ENCODE measurements around the gene PLCG1. TPM values are rescaled to one million over a fixed set of nuclear protein-coding genes. Genes with fewer than 3 reads are reported as not detected.

PLCG1 gene
- total RNA-seq, 4 donors from 2014 or later: 30.4 to 84.7 (median 47.8) TPM

GRCh38 chr20:41167118-41167470, 29.8 kb downstream of the PLCG1 start:
- 89 to 96% methylated on average over 3 of the region's 3 CpGs for WGBS, 2 donors
- Histone ChIP-seq H3K36me3 (peaks cover 44 to 100% (median 50%) of the 10 kb centered on the region in 3 donors), H3K27me3 (no peaks in the 10 kb centered on the region), H3K9me3 (no peaks in the 10 kb centered on the region), H3K27ac (no peak overlapping the region), H3K4me3 (no peak overlapping the region), H3K4me1 (peaks cover 5 to 26% (median 6%) of the 10 kb centered on the region in 3 donors)
- DNase-seq: no peak
- intact Hi-C loops (cut with DNase I): no loop called here
- TF ChIP-seq CTCF (IDR thresholded peaks at IDR 0.05): no peak
- TF ChIP-seq POLR2A (IDR thresholded peaks at IDR 0.05): no peak

- TF ChIP-seq POLR2A (IDR thresholded peaks at IDR 0.05) (no peak), CTCF (IDR thresholded peaks at IDR 0.05) (no peak)
- WGBS, 2 donors: 70 to 81% methylated on average over 6 to 9 of the region's 11 CpGs
- Histone ChIP-seq H3K9me3 (no peaks in the 10 kb centered on the region), H3K4me3 (no peak overlapping the region), H3K36me3 (peaks cover 39 to 100% (median 50%) of the 10 kb centered on the region in 3 donors), H3K27ac (no peak overlapping the region), H3K4me1 (peaks cover 5 to 26% (median 12%) of the 10 kb centered on the region in 3 donors), H3K27me3 (no peaks in the 10 kb centered on the region)
- intact Hi-C loops (cut with DNase I): no loop called here
- no peak for DNase-seq
These were observed 30.3 kb downstream of the PLCG1 start for GRCh38 chr20:41167481-41168253.

GRCh38 chr20:41168281-41169161, 31.2 kb downstream of the PLCG1 start:
- no peak overlapping the region for H3K27ac ChIP-seq
- WGBS, 2 donors: 80 to 82% methylated on average over 4 to 7 of the region's 10 CpGs
- no peak for TF ChIP-seq CTCF (IDR thresholded peaks at IDR 0.05)
- no peak for TF ChIP-seq POLR2A (IDR thresholded peaks at IDR 0.05)
- H3K4me1 ChIP-seq: peaks cover 5 to 35% (median 14%) of the 10 kb centered on the region in 3 donors
- no peaks in the 10 kb centered on the region for H3K9me3 ChIP-seq
- H3K4me3 ChIP-seq: no peak overlapping the region
- no peak for DNase-seq
- intact Hi-C loops (cut with DNase I): no loop called here
- peaks cover 40 to 96% (median 45%) of the 10 kb centered on the region in 3 donors for H3K36me3 ChIP-seq
- H3K27me3 ChIP-seq: no peaks in the 10 kb centered on the region

- WGBS, 2 donors: 86% methylated on average over 9 of the region's 9 CpGs
- DNase-seq: no peak
- intact Hi-C loops (cut with DNase I): no loop called here
- Histone ChIP-seq H3K27ac (peak overlapping the region in 3 of 4 donors; percentile 9 to 90 (median 81)), H3K4me1 (peaks cover 5 to 42% (median 14%) of the 10 kb centered on the region in 3 donors), H3K36me3 (peaks cover 41 to 96% (median 42%) of the 10 kb centered on the region in 3 donors), H3K4me3 (no peak overlapping the region), H3K9me3 (no peaks in the 10 kb centered on the region), H3K27me3 (no peaks in the 10 kb centered on the region)
- no peak for TF ChIP-seq POLR2A (IDR thresholded peaks at IDR 0.05)
- TF ChIP-seq CTCF (IDR thresholded peaks at IDR 0.05): no peak
These were observed 31.9 kb downstream of the PLCG1 start for GRCh38 chr20:41169162-41169690.
